ENCODE measurements around the gene VPS37D.
A peak's percentile ranks its signal among the peaks of the same experiment; 100 is the strongest.

VPS37D gene

GRCh38 chr7:73682745-73683055, 15.1 kb downstream of the VPS37D start:
- DNase-seq, result no peak

DNA sequence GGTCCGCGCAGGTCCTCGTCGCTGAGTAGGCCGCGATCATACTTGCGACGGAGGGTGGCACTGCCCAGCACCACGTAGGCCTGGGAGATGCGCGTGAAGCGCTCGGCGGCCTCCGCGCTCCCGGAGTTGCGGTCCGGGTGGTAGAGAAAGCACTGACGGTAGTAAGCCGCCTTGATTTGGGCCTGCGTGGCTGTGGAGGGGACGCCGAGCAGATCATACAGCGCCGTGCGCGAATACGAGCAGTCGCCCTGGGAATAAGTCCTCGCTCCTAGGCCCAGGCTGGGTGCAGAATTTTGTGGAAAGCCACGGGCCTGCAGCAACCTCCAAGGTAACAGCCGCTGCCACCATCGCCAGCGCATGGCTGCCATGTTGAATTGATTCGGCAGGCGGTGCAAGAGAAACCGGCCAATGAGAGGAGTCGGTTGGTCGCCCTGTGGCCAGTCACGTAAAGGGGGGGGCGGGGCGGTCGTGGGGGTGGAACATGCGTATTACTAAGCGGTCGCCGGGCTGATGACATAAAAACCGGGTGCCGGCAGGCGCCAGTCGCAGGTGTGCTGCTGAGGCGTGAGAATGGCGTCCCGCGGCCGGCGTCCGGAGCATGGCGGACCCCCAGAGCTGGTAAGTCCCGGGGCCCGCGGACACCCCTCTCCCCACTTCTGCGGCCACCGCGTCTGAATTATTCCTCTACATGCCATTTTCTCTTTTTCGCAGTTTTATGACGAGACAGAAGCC, 15.6 kb downstream of the VPS37D start, which contains the start of the genes BUD23 and DNAJC30:
Gene BUD23 (plus strand): TSS at position 542 of the 732 bp plus-strand sequence. CDS start 29 bp downstream, at position 571.
Gene DNAJC30 (minus strand): TSS at position 398 of the 732 bp plus-strand sequence. CDS start 30 bp downstream, at position 368.
- DNase-seq, result peak; percentile 95

DNA sequence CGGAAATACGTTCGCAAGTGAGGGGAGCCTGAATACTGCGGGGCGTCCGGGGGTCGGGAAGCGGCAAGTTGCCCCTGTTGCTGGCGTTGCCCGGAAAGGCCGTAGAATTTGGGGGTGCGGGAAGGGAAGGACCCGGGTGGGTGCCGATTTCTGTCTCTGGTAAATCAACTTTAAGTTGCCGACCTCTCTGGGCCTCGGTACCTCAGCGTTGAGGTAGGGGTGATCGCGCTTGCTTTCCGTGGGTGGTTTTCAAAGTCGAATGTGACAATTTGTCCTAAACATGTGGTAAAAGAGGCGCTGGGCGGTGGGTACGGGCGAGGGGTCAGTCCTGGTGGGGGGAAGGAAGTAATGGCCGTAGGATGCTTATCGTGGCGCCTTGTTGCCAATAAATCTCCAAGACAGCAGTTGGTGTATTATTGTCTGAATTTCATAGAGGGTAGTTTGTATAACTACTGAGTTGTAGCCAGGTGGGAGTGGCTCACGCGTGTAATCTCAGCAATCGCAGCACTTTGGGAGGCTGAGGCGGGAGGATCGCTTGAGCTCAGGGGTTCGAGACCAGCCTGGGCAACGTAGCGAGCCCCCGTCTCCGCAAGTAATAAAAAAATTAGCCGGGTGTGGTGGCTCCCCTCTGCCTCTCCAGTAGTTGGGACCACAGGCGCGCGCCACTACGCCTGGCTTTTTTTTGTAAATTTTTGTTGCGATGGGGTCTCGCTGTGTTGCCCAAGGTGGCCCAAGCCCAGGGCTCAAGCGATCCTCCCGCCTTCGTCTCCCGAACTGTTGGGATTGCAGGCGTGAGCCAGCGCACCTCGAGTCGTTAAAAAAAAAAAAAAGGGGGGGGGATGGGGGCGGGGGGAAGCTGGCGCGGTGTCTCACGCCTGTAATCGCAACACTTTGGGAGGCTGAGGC, 16.4 kb downstream of the VPS37D start:
- DNase-seq, result no peak

DNA sequence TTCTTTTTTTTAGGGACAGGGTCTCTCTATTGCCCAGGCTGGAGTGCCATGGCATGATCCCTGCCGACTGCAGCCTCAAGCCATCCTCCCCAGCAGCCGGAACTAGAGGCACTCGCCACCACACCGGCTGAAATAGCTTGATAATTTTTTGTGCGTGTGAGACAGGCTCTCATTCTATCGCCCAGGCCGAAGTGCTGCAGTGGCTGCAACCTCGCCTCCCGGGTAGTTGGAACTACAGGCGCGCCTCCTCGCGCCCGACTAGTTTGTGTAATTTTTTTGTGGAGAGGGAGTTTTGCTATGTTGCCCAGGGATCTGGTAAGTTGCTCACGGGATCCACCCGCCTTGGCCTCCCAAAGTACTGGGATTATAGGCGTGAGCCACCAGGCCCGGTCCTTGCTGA, 17.7 kb downstream of the VPS37D start:
- no peak for DNase-seq

DNA sequence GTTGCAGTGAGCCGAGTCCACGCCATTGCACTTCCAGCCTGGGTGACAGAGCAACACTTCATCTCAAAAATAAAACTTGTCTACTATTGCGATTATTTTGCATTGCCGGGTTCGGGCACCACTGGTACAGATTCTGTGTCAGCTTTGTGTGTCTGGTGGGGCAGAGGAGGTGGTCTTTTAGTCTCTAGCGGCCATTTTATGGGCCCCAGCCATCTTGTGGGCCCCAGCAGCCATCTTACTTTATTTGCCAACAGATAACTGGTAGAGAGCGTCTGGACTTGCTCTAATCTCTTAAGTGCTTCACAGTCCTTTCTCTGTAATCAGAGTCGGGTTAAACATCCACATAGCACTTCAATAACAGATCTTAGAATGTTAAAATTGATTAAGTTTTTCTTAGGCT, 20.7 kb downstream of the VPS37D start:
- DNase-seq, result no peak

DNA sequence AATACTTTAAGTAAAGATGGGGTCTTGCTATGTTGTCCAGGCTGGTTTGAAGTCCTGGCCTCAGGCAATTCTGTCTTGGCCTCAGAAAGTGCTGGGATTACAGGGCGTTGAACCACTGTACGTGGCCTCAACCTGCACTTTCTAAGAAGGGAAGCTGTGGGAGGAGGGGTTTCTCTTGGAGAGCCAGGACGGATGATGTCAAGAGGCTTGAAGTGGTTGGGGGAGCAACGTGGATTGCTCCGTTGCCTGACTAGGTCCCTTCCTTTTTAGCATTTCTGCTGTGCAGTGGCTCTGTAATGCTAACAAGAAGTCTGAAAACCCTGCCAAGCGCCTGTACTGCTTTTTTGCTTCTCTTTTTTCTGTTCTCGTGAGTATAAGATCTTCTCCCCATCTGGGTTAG, 23.0 kb downstream of the VPS37D start:
- no peak for DNase-seq

DNA sequence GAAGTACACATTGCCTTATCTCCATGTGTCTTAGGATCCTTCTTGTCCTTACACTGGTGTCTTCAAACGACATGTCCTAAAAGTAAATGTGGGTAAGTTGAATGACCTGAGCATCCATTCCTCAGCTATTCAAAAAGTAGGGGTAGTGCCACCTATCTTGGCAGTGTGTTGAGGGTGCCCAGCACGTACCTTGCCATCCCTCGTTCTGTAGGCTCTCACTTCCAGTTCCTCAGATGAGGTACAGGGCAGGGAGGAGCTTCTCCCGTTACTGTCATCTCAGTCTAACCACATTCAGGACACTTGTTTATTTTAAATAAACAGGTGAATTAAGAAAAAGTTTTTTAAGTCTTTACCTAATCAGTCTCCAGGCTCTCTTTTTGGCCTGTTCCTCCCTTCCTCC, 28.7 kb downstream of the VPS37D start:
- DNase-seq, result no peak

DNA sequence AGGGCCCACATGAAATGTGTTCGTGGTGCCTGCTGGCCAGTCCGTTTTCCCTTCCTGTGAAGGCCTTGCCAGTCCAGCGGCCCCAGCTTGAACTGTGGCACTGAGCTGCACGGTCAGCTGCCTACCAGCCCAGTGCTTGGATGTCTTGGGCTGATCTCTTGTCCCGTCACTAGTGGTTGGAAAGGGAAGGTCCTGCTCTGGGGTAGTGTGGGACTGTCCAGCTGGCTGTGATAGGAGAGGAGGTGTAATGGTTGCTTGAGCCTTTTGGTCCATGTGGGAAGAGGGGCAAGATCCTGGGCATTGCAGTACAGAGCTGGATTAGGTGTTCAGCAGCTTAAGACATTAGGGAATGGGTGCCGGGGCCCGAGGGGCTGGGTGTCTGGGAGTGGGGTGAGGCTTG, 30.8 kb downstream of the VPS37D start:
- no peak for DNase-seq

DNA sequence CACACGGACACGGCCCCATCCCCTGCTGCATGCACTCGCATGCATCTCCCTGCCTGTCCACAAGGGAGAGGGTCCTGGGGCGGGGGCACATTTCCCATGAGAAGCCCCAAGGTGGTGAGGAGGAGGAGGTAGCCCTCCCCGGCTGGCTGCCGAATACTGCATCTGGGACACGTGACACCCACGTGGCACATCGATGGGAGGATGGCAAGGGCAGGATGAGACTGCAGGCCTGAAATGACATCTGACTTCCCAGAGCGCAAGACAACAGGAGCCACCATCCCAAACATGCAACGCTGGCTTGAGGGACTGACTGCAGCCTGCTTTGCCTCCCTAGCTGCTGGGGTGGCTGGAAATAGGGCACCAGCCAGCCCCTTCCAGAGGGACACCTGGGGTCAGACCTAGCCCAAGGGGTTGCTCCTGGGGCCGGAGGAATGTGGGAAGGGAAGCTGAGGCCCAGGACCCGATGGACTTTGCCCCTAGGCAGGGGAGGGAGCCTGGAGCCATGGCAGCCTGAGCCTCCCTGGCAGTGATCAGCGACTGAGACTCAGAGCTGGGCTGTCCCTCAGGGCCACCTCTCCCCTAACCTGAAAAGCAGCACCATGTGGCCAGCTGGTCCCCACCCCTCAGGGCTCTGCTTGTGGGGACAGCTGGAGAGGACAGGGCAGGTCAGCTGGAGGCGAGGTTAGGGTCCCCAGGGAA, 31.9 kb downstream of the VPS37D start:
- no peak for DNase-seq

DNA sequence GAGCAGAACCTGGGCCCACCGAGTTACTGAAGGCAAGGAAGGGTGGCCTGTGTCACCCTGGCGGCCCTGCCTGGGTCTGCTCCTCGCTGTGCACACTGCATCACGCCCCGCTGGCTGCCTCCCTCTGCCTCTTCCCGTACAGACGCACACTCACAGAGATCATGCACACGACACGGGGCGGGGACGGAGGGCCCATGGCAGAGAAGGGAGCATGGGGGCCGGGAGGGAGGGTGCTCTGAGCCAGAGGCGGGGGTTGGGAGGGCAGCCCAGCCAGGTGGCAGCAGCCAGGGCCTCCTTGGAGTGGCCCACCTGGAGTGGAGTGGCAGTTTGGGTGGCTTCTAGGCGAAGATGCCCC, 32.4 kb downstream of the VPS37D start:
- no peak for DNase-seq

DNA sequence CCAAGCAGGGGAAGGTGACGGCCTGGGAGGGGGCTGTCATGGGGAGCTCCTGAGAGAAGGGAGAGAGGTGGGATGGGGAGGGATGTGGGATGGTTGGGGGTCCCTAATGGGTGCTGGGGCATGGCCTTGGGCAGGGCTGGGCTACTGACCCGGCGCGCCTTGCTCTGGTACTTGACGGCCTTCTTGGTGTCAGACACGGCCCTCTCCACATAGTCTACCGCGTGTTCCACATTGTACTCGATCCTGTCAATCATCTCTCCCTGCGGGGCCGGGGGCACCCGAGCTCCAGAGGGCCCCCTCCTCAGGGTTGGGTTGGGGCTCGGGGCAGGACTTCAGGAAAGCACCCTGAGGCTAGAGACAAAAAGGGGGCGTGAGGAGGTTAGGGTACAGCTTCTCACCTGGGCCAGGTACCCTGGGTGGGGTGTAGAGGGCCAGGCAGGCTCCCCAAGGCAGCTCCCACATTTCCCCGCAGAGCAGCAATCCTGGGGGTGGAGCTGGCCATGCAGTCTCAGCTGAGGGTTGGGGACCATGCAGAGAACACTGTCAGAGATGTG, 33.0 kb downstream of the VPS37D start:
- no peak for DNase-seq

DNA sequence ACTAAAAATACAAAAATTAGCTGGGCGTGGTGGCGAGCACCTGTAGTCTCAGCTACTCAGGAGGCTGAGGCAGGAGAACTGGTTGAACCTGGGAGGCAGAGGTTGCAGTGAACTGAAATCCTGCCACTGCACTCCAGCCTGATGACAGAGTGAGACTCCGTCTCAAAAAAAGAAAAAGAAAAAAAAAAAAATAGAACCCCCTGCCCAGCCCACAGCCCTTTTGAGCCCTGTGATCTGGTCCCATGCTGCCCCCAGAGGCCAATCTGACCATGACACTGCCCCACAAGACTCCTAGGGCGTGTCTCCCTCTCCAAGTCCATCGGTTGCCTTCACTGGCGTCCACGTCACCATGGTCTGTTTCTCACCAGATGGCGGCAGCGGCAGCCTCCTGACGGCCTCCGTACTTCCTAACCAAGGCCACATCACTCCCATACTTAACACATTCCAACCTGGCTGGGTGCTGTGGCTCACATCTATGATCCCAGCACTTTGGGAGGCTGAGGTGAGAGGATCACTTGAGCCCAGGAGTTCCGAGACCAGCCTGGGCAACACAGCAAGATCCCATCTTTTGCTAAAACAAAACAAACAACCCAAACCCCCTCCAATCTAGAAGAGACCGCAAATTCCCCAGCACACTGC, 33.8 kb downstream of the VPS37D start:
- no peak for DNase-seq

- no peak for DNase-seq
These were observed 34.6 kb downstream of the VPS37D start for GRCh38 chr7:73702226-73702625.

DNA sequence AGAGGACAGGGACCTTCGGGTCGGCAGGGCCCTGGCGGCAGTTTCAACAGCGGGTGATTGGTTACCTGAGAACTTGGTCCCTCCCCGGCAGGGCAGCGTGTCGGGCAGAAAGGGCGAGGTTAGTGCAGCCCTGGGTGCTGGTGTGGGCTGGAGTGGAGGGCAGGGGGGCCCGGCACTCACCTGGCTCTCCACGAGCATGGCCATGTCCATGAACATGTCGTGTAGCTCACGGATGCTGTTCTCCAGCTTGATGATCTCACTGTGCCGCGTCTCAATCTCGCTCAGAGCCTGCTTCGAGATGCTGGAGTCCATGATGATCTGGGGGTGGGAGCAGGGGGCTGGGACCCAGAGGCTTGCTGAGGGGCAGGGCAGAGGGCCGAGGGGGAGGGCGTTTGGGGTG, 35.0 kb downstream of the VPS37D start:
- DNase-seq, result no peak

DNA sequence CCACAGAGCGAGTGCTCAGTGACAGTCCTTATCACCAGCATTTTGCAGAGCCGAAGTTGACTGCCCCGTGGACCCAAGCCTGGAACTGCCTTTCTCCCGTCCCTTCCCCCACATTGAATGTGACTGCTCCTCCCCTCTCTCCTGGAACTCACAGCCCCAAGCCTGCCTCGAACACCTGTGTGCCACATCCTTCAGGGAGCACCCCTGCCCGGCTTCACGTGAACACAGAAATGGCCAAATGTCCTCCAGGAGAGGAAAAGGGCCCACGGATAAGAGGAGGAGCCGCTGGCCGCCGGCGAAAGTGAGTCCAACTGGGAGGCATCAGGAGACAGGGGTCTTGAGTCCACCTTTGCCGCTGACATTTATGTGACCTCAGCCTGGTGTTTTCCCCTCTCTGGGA, 35.6 kb downstream of the VPS37D start:
- no peak for DNase-seq

DNA sequence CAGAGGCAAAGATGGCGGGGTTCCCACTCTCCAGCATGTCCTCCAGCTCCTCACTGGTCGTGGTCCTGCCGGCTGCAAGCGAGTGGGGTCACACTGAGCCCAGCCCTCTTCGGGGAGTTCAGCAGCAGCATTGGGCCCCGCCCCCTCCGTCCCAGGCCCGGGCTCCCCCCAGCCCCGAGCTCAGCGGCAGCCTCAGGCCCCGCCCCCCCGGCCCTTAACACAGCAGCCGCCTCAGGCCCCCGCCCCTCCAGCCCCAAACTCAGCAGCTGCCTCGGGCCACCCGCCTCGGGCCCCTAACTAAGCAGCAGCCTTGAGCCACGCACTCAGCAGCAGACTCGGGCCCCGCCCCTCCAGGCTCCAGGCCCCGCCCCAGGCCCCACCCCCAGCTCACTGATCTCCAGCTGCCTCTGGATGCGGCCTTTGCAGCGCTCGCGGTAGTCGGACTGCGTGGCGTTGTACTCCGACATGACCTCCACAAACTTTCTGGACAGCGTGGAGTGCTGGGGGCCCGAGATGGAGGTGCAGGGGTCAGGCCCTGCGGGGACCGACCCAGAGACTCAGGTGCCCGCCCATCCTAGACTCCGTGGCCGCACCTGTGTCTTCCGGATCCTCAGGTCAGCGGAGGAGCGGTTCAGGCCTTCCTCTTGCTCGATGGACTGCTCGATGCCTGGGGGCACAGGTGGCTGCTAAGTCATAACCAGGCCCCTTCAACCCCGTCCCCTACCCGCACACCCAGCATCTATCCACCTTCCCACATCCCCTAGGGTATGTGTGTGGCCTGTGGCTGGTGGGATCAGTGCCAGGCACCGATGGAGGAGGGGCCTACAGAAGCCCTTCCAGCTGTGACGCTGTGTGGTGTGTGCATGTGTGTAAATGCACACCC, 36.4 kb downstream of the VPS37D start:
- DNase-seq, result no peak

GRCh38 chr7:73704640-73705550, 37.3 kb downstream of the VPS37D start:
- no peak for DNase-seq

- DNase-seq, result no peak
These were observed 37.9 kb downstream of the VPS37D start for GRCh38 chr7:73705551-73705920.

DNA sequence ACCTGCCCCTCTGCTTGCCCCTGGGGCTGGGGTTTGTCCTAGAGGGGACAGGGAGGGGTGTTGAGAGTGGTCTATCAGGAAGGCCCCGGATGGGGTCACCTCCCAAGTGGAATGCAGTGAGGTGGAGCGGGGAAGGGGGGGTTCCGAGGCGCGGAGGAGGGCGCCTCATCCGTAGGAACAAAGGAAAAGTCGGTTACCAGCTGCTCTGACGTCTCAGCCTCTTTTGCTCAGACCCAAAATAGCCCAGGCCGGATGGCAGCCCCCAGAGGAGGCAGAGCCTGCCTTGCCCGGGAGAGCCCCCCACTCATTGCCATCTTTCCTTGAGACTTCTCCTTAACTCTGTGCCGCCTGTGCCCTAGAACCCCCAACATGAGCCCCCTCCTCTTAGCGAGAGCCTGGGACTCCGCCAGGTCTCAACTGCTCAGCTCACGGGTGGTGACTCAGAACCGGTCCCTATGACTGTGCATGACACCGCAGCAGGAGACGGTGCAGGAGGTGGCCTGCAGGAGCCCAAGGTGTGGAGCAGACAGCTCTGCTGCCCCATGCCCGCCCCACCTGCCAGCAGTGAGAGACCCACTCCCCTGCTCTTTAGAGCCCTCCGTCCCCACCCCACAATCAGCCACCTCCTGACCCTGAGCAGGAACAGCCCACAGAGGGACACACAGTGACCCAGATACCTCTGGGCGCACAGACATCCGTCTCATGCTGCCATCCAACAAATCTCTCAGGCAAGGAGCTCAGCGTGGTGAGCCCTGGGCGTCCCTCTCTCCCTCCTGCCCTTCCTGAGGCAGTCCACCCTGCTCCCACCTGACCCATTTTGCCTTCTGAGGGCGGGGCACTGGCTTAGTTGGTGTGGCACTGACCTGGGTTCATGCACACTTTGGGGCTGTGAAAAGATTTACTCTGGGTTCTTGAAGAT, 38.8 kb downstream of the VPS37D start:
- no peak for DNase-seq
